H1 (cell line): Measurements from ENCODE around the gene GAB2. TPM values are rescaled to one million over a fixed set of nuclear protein-coding genes. Genes with fewer than 3 reads are reported as not detected.

Experiments
- CTCF ChIA-PET: fragments of 300-600 bp; sonication (Branson Sonifier 250); formaldehyde crosslinking; loops from one replicate; lab custom pipeline; 2021; ENCODE audit not compliant: partially characterized antibody; lab: Charles Lee
- POLR2A ChIA-PET: fragments of 300-600 bp; sonication (Branson Sonifier 250); formaldehyde crosslinking; loops from one replicate; lab custom pipeline; 2021; ENCODE audit warnings: inconsistent platforms; ENCODE audit not compliant: partially characterized antibody; lab: Charles Lee
- DNase-seq, 2 experiments: peaks; one replicate each; pipeline versions ENCODE4 v3.0.0 to v3.0.0-alpha.2; 2010 to 2022; ENCODE audit warnings: low spot score in 2 of 2, low read depth in 1 of 2, mixed read lengths in 1 of 2
- FAIRE-seq: peaks from 2 replicates; lab custom pipeline; 2011; peaks lifted over from hg19 to GRCh38; lab: Jason Lieb, UNC
- H2AFZ ChIP-seq: 2 replicates; pipeline ENCODE4 v1.8.1; 2012; ENCODE audit warnings: low read length, inconsistent platforms
- H2AK5ac ChIP-seq: 2 replicates; pipeline ENCODE4 v1.6.1; 2013; ENCODE audit warnings: low read depth, low read length
- H2BK120ac ChIP-seq: replicated peaks from 2 replicates; pipeline ENCODE3; 2013; ENCODE audit warnings: low read depth, low read length, inconsistent platforms
- H2BK12ac ChIP-seq: 2 replicates; pipeline ENCODE4 v1.6.1; 2013; ENCODE audit warnings: low read depth, low read length
- H2BK15ac ChIP-seq: 2 replicates; pipeline ENCODE4 v1.6.1; 2013; ENCODE audit warnings: low read length
- H2BK20ac ChIP-seq: 2 replicates; pipeline ENCODE4 v1.6.1; 2013; ENCODE audit warnings: low read length
- H2BK5ac ChIP-seq: 2 replicates; pipeline ENCODE4 v1.6.1; 2013; ENCODE audit warnings: low read depth, low read length
- H3K14ac ChIP-seq: 2 replicates; pipeline ENCODE4 v1.6.1; 2013; ENCODE audit warnings: inconsistent platforms; ENCODE audit not compliant: insufficient read length
- H3K18ac ChIP-seq: 2 replicates; pipeline ENCODE4 v1.6.1; 2013; ENCODE audit warnings: low read length; ENCODE audit errors: extremely low read depth
- H3K23ac ChIP-seq: 2 replicates; pipeline ENCODE4 v1.6.1; 2013; ENCODE audit warnings: inconsistent platforms; ENCODE audit not compliant: insufficient read length
- H3K23me2 ChIP-seq: 2 replicates; pipeline ENCODE4 v1.6.1; 2013; ENCODE audit warnings: low read depth, low read length
- H3K27ac ChIP-seq: 2 replicates; pipeline ENCODE4 v1.6.1; 2011; ENCODE audit warnings: low read depth, low read length, inconsistent platforms
- H3K27me3 ChIP-seq, 4 experiments: replicated peaks in 1 of 4; 1 replicate in 1 of 4; 2 replicates in 3 of 4; pipeline versions ENCODE4 v1.6.1 to v1.8.1; 2011 to 2013; ENCODE audit warnings: low read length in 3 of 4, mild to moderate bottlenecking in 3 of 4, inconsistent platforms in 2 of 4, mixed read lengths in 2 of 4, moderate library complexity in 1 of 4; ENCODE audit not compliant: control insufficient read depth in 3 of 4, insufficient read depth in 3 of 4; ENCODE audit errors: extremely low read depth in 1 of 4
- H3K36me3 ChIP-seq, 4 experiments: 2 replicates each; pipeline versions ENCODE4 v1.6.1 to v1.8.1; 2011 to 2013; ENCODE audit warnings: mild to moderate bottlenecking in 4 of 4, low read length in 3 of 4, moderate library complexity in 2 of 4, control low read depth in 1 of 4, inconsistent platforms in 1 of 4; ENCODE audit not compliant: insufficient read depth in 4 of 4, control insufficient read depth in 2 of 4
- H3K4ac ChIP-seq: replicated peaks from 2 replicates; pipeline ENCODE3; 2013; ENCODE audit warnings: low read length, low read depth, mixed read lengths, inconsistent platforms; ENCODE audit not compliant: insufficient read length
- H3K4me1 ChIP-seq, 4 experiments: replicated peaks in 1 of 4; 1 replicate in 1 of 4; 2 replicates in 3 of 4; pipeline versions ENCODE4 v1.6.1 to v1.8.1; 2011 to 2013; ENCODE audit warnings: low read length in 3 of 4, inconsistent platforms in 2 of 4, mixed read lengths in 1 of 4; ENCODE audit not compliant: insufficient read depth in 4 of 4, control insufficient read depth in 3 of 4
- H3K4me2 ChIP-seq, 2 experiments: 2 replicates each; pipeline versions ENCODE4 v1.6.1 to v1.8.1; 2011 to 2013; ENCODE audit warnings: low read depth in 2 of 2, low read length in 2 of 2, control low read depth in 1 of 2, inconsistent platforms in 1 of 2, mild to moderate bottlenecking in 1 of 2; ENCODE audit not compliant: insufficient read depth in 1 of 2
- H3K4me3 ChIP-seq, 4 experiments: fragments of 200-600, 300-600 bp in 1 of 4; sonication (generic), shearing (Covaris generic), sonication (Bioruptor Twin) in 1 of 4; 2 replicates each; pipeline versions ENCODE4 v1.5.1 to v1.8.1; 2011 to 2016; ENCODE audit warnings: low read length in 4 of 4, low read depth in 3 of 4, control low read depth in 2 of 4, inconsistent platforms in 2 of 4, mild to moderate bottlenecking in 2 of 4, mixed read lengths in 1 of 4, moderate library complexity in 1 of 4; ENCODE audit not compliant: insufficient read depth in 2 of 4; ENCODE audit errors: extremely low read depth in 1 of 4
- H3K56ac ChIP-seq: replicated peaks from 2 replicates; pipeline ENCODE3; 2013; ENCODE audit warnings: low read depth, mild to moderate bottlenecking, mixed read lengths, low read length, inconsistent platforms; ENCODE audit not compliant: insufficient read length
- H3K79me1 ChIP-seq: 2 replicates; pipeline ENCODE4 v1.6.1; 2013; ENCODE audit warnings: low read depth, low read length, control low read depth
- H3K79me2 ChIP-seq, 2 experiments: 2 replicates each; pipeline versions ENCODE4 v1.6.1 to v1.8.1; 2012 to 2013; ENCODE audit warnings: low read length in 2 of 2, mild to moderate bottlenecking in 2 of 2, inconsistent platforms in 1 of 2; ENCODE audit not compliant: insufficient read depth in 2 of 2, control insufficient read depth in 1 of 2
- H3K9ac ChIP-seq, 4 experiments: replicated peaks in 1 of 4; 1 replicate in 1 of 4; 2 replicates in 3 of 4; pipeline versions ENCODE4 v1.6.1 to v1.8.1; 2011 to 2013; ENCODE audit warnings: low read depth in 3 of 4, low read length in 3 of 4, control low read depth in 2 of 4, mild to moderate bottlenecking in 2 of 4, moderate library complexity in 2 of 4, inconsistent platforms in 1 of 4; ENCODE audit errors: extremely low read depth in 1 of 4
- H3K9me3 ChIP-seq, 2 experiments: 2 replicates each; pipeline versions ENCODE4 v1.6.1 to v1.8.1; 2012 to 2013; ENCODE audit warnings: mild to moderate bottlenecking in 2 of 2, moderate library complexity in 2 of 2, control low read depth in 1 of 2, inconsistent platforms in 1 of 2, low read depth in 1 of 2, low read length in 1 of 2, mixed read lengths in 1 of 2; ENCODE audit not compliant: insufficient read depth in 2 of 2
- H4K20me1 ChIP-seq, 2 experiments: replicated peaks in 1 of 2; 2 replicates each; pipeline versions ENCODE3 to v1.8.1; 2011 to 2013; ENCODE audit warnings: inconsistent platforms in 2 of 2, low read length in 2 of 2, mild to moderate bottlenecking in 1 of 2; ENCODE audit not compliant: insufficient read depth in 2 of 2, control insufficient read depth in 1 of 2
- H4K5ac ChIP-seq: 2 replicates; pipeline ENCODE4 v1.6.1; 2013; ENCODE audit warnings: low read length, low read depth, mixed read lengths, inconsistent platforms; ENCODE audit not compliant: insufficient read length
- H4K8ac ChIP-seq: 2 replicates; pipeline ENCODE4 v1.8.0; 2013; ENCODE audit warnings: mild to moderate bottlenecking, moderate library complexity, low read length, inconsistent platforms; ENCODE audit not compliant: insufficient read depth; ENCODE audit errors: extremely low read depth
- H4K91ac ChIP-seq: replicated peaks from 2 replicates; pipeline ENCODE3; 2013; ENCODE audit warnings: low read length, mixed read lengths, inconsistent platforms; ENCODE audit not compliant: insufficient read length
- ASH2L ChIP-seq: fragments of 200-600, 300-600 bp; sonication (generic); IDR thresholded peaks from one replicate; pipeline ENCODE4 v1.7.1; 2017; ENCODE audit warnings: low read length
- BCL11A ChIP-seq, 2 experiments: IDR thresholded peaks; one replicate each; pipeline ENCODE4 v1.6.1; 2011; ENCODE audit warnings: low read depth in 2 of 2, low read length in 2 of 2, mild to moderate bottlenecking in 2 of 2
- CHD1 ChIP-seq: IDR thresholded peaks from 2 replicates; pipeline ENCODE4 v1.6.1; 2012; ENCODE audit warnings: low read depth, low read length, improper control_type of control experiment
- POLR2A ChIP-seq, 2 experiments: IDR thresholded peaks; 1 replicate in 1 of 2; 2 replicates in 1 of 2; pipeline ENCODE4 v1.6.1; 2011; ENCODE audit warnings: low read depth in 2 of 2, low read length in 2 of 2, mild to moderate bottlenecking in 2 of 2; ENCODE audit errors: control extremely low read depth in 1 of 2
- WGBS, 2 experiments: shearing (Covaris generic) in 1 of 2; methylation state at CpG; one replicate each; pipeline versions ENCODE4 v1.1.6 to v1.1.7; 2013 to 2015; ENCODE audit warnings: low lambda C conversion rate in 2 of 2, mixed read lengths in 2 of 2, inconsistent platforms in 1 of 2, low coverage in 1 of 2, missing lambda C conversion rate in 1 of 2; ENCODE audit not compliant: insufficient replicate concordance in 2 of 2, insufficient coverage in 1 of 2, insufficient read length in 1 of 2; ENCODE audit errors: extremely low coverage in 1 of 2, missing lambda C conversion rate in 1 of 2; 5-methylcytosine and 5-hydroxymethylcytosine counted together
- polyA plus RNA-seq, 7 experiments: library from polyadenylated mRNA; depleted of rRNA in 3 of 7; stranded (reverse) in 5 of 7; unstranded in 2 of 7; fragments of >200 nt in 5 of 7; fragments of 200-250 nt in 2 of 7; gene quantifications; 1 replicate in 5 of 7; 2 replicates in 1 of 7; 4 replicates in 1 of 7; pipeline versions ENCODE4 v1.2.1 to v1.2.3, GENCODE V29; 2011 to 2013; ENCODE audit warnings: missing spikeins in 2 of 7, mixed read lengths in 2 of 7
- total RNA-seq: library from RNA; stranded (reverse); fragmentation: NEBNext Ultra II Directional; extraction: Animal tissue kit (Norgen Biotek cat#: 25700); gene quantifications from 2 replicates; pipeline ENCODE4 v1.2.1, GENCODE V29; 2021

Gene GAB2
- total and polyA plus RNA-seq, 2 of the 8 experiments (the other 6 are each of a cell fraction or from before 2014, with no cell fraction given) = 6.3 to 14.0 TPM

GRCh38 chr11:78259777-78260487 lies 157.7 kb downstream of the GAB2 start:
- Histone ChIP-seq H3K9ac (no peak overlapping the region), H4K91ac (no peak overlapping the region), H3K9me3 (no peaks in the 10 kb centered on the region), H4K5ac (no peak overlapping the region), H2BK20ac (no peak overlapping the region), H2BK15ac (no peak overlapping the region), H3K27ac (no peak overlapping the region), H3K14ac (no peak overlapping the region), H2BK120ac (no peak overlapping the region), H3K23me2 (no peaks in the 10 kb centered on the region), H3K4ac (no peak overlapping the region), H3K23ac (no peak overlapping the region), H3K36me3 (no peaks in the 10 kb centered on the region), H3K79me2 (no peaks in the 10 kb centered on the region), H2BK5ac (no peak overlapping the region), H4K20me1 (no peaks in the 10 kb centered on the region), H4K8ac (no peak overlapping the region), H3K27me3 (no peaks in the 10 kb centered on the region), H3K56ac (no peak overlapping the region), H3K18ac (no peak overlapping the region), H3K79me1 (no peaks in the 10 kb centered on the region), H2AFZ (no peak overlapping the region), H3K4me1 (peaks cover 0 to 6% (median 0%) of the 10 kb centered on the region in 4 experiments; a peak in 2 of 7 replicates), H3K4me2 (no peak overlapping the region), H2BK12ac (no peak overlapping the region), H3K4me3 (no peak overlapping the region), H2AK5ac (no peak overlapping the region)
- WGBS, 2 experiments = 90% methylated on average over 8 of the region's 8 CpGs; no CpG with 5 or more reads in 1 of the 2 experiments
- CTCF ChIA-PET = interaction anchor here (2.1 kb wide), 1 partner anchor 8 kb away, joined by 11 read pairs; no protein-coding TSS in a partner anchor
- POLR2A ChIA-PET = interaction anchor here (0.6 kb wide), 2 partner anchors 118 to 195 kb away, joined by 3 read pairs; no protein-coding TSS in a partner anchor
- TF ChIP-seq POLR2A (IDR thresholded peaks at IDR 0.05; ENCODE audit: control extremely low read depth in 1 of 2, low read depth in 2 of 2, low read length in 2 of 2) (no peak), BCL11A (IDR thresholded peaks at IDR 0.05; ENCODE audit: low read depth in 2 of 2, low read length in 2 of 2) (no peak), CHD1 (no peak), ASH2L (no peak)
- FAIRE-seq = no peak
- DNase-seq = no peak
